Glutamatergic neuron (in vitro differentiated cells): ENCODE measurements around the gene VEGFC. TPM values are rescaled to one million over a fixed set of nuclear protein-coding genes. Genes with fewer than 3 reads are reported as not detected.

Experiments
- DNase-seq: peaks from one replicate; pipeline ENCODE4 v3.0.0; 2022
- H3K27ac Mint-ChIP-seq: one replicate; pipeline ENCODE4 v1.8.0; 2020; ENCODE audit warnings: mild to moderate bottlenecking, mixed read lengths, inconsistent platforms; ENCODE audit not compliant: unreplicated experiment
- H3K27me3 Mint-ChIP-seq: one replicate; pipeline ENCODE4 v1.8.0; 2020; ENCODE audit warnings: mild to moderate bottlenecking, moderate library complexity, mixed read lengths, inconsistent platforms; ENCODE audit not compliant: unreplicated experiment
- H3K36me3 Mint-ChIP-seq: one replicate; pipeline ENCODE4 v1.8.0; 2020; ENCODE audit warnings: mild to moderate bottlenecking, mixed read lengths, inconsistent platforms; ENCODE audit not compliant: unreplicated experiment
- H3K4me1 Mint-ChIP-seq: one replicate; pipeline ENCODE4 v1.8.0; 2020; ENCODE audit warnings: mild to moderate bottlenecking, low read depth, mixed read lengths, inconsistent platforms; ENCODE audit not compliant: unreplicated experiment
- H3K4me3 Mint-ChIP-seq: one replicate; pipeline ENCODE4 v1.8.0; 2020; ENCODE audit warnings: mild to moderate bottlenecking, mixed read lengths, inconsistent platforms; ENCODE audit not compliant: unreplicated experiment
- H3K9me3 Mint-ChIP-seq: one replicate; pipeline ENCODE4 v1.8.0; 2020; ENCODE audit warnings: mild to moderate bottlenecking, moderate library complexity, mixed read lengths, inconsistent platforms; ENCODE audit not compliant: unreplicated experiment
- CTCF ChIP-seq: fragments of 200-600 bp; sonication (generic); IDR thresholded peaks from one replicate; pipeline ENCODE4 v1.5.0; 2021; ENCODE audit not compliant: partially characterized antibody, unreplicated experiment
- total RNA-seq: library from RNA; stranded (reverse); fragmentation: NEBNext Ultra II Directional; extraction: Animal tissue kit (Norgen Biotek cat#: 25700); gene quantifications from one replicate; pipeline ENCODE4 v1.2.1, GENCODE V29; 2021; ENCODE audit not compliant: unreplicated experiment

The VEGFC gene
- total RNA-seq, 1 donor from 2014 or later, result not detected

GRCh38 chr4:176746846-176747245, 45.9 kb downstream of the VEGFC start:
- no peak for DNase-seq
- TF ChIP-seq CTCF, result no peak
- Mint-ChIP-seq H3K36me3 (no peaks in the 10 kb centered on the region), H3K4me1 (no peaks in the 10 kb centered on the region), H3K27me3 (no peaks in the 10 kb centered on the region), H3K9me3 (no peaks in the 10 kb centered on the region), H3K4me3 (no peak overlapping the region), H3K27ac (no peak overlapping the region)

- H3K27me3 Mint-ChIP-seq, result no peaks in the 10 kb centered on the region
- no peaks in the 10 kb centered on the region for H3K4me1 Mint-ChIP-seq
- TF ChIP-seq CTCF, result no peak
These were observed 46.8 kb downstream of the VEGFC start for GRCh38 chr4:176745902-176746301.

GRCh38 chr4:176744091-176744490, 48.6 kb downstream of the VEGFC start:
- H3K27ac Mint-ChIP-seq, result no peak overlapping the region
- DNase-seq, result no peak
- TF ChIP-seq CTCF, result no peak
- H3K9me3 Mint-ChIP-seq, result no peaks in the 10 kb centered on the region
- no peaks in the 10 kb centered on the region for H3K4me1 Mint-ChIP-seq
- H3K36me3 Mint-ChIP-seq, result no peaks in the 10 kb centered on the region
- no peak overlapping the region for H3K4me3 Mint-ChIP-seq
- H3K27me3 Mint-ChIP-seq, result no peaks in the 10 kb centered on the region

More at GRCh38 chr4:176745902-176746301, 46.8 kb downstream of the VEGFC start:
- Mint-ChIP-seq H3K36me3 (no peaks in the 10 kb centered on the region), H3K27ac (no peak overlapping the region), H3K4me3 (no peak overlapping the region), H3K9me3 (no peaks in the 10 kb centered on the region)
- DNase-seq, result no peak

- no peak for TF ChIP-seq CTCF
- Mint-ChIP-seq H3K4me3 (no peak overlapping the region), H3K4me1 (no peaks in the 10 kb centered on the region), H3K27ac (no peak overlapping the region), H3K27me3 (no peaks in the 10 kb centered on the region), H3K36me3 (no peaks in the 10 kb centered on the region), H3K9me3 (no peaks in the 10 kb centered on the region)
- DNase-seq, result no peak
These were observed 50.5 kb downstream of the VEGFC start for GRCh38 chr4:176742211-176742610.

GRCh38 chr4:176741253-176741652, 51.5 kb downstream of the VEGFC start:
- Mint-ChIP-seq H3K4me1 (no peaks in the 10 kb centered on the region), H3K27ac (no peak overlapping the region), H3K9me3 (no peaks in the 10 kb centered on the region), H3K27me3 (no peaks in the 10 kb centered on the region), H3K36me3 (no peaks in the 10 kb centered on the region), H3K4me3 (no peak overlapping the region)
- DNase-seq, result no peak
- no peak for TF ChIP-seq CTCF
